HG02759 (cell line): Measurements from ENCODE around the gene FLT1.

ENCODE experiments used
- ATAC-seq: cut with Tn5 transposase; IDR thresholded peaks from one replicate; pipeline ENCODE4 v1.9.1; 2021; ENCODE audit warnings: mild to moderate bottlenecking, moderate library complexity; ENCODE audit not compliant: unreplicated experiment

The FLT1 gene

GRCh38 chr13:28396053-28396452 lies 98.9 kb downstream of the FLT1 start:
- no peak for ATAC-seq

GRCh38 chr13:28394422-28394821 lies 100.5 kb downstream of the FLT1 start:
- ATAC-seq: no peak

GRCh38 chr13:28392896-28393505 lies 101.9 kb downstream of the FLT1 start:
- ATAC-seq: no peak

- ATAC-seq: no peak
Measured at GRCh38 chr13:28392428-28392827, 102.5 kb downstream of the FLT1 start.

- ATAC-seq: no peak
Measured at GRCh38 chr13:28387740-28388501, 107.0 kb downstream of the FLT1 start.

- no peak for ATAC-seq
Measured at GRCh38 chr13:28385362-28385761, 109.6 kb downstream of the FLT1 start.

- no peak for ATAC-seq
Measured at GRCh38 chr13:28384789-28385188, 110.1 kb downstream of the FLT1 start.

GRCh38 chr13:28380319-28380718 lies 114.6 kb downstream of the FLT1 start:
- ATAC-seq: no peak

GRCh38 chr13:28379371-28380083 lies 115.4 kb downstream of the FLT1 start:
- ATAC-seq: no peak

GRCh38 chr13:28376604-28377003 lies 118.3 kb downstream of the FLT1 start:
- no peak for ATAC-seq

- ATAC-seq: no peak
Measured at GRCh38 chr13:28375250-28375930, 119.5 kb downstream of the FLT1 start.

- ATAC-seq: no peak
Measured at GRCh38 chr13:28373810-28374209, 121.1 kb downstream of the FLT1 start.

- ATAC-seq: no peak
Measured at GRCh38 chr13:28370448-28370847, 124.5 kb downstream of the FLT1 start.

- ATAC-seq: no peak
Measured at GRCh38 chr13:28358708-28359107, 136.2 kb downstream of the FLT1 start.

- no peak for ATAC-seq
Measured at GRCh38 chr13:28357911-28358433, 137.0 kb downstream of the FLT1 start.

GRCh38 chr13:28357247-28357825 lies 137.6 kb downstream of the FLT1 start:
- ATAC-seq: no peak

- no peak for ATAC-seq
Measured at GRCh38 chr13:28356561-28357021, 138.3 kb downstream of the FLT1 start.

GRCh38 chr13:28355822-28356371 lies 139.0 kb downstream of the FLT1 start:
- no peak for ATAC-seq

GRCh38 chr13:28355046-28355821 lies 139.7 kb downstream of the FLT1 start:
- no peak for ATAC-seq

GRCh38 chr13:28353679-28354078 lies 141.2 kb downstream of the FLT1 start:
- no peak for ATAC-seq
